ENCODE measurements around the gene GUSB. TPM values are rescaled to one million over a fixed set of nuclear protein-coding genes. Genes with fewer than 3 reads are reported as not detected.
"Not testable (repeated sequence)": the region's sequence is repeated elsewhere in the genome, so short reads cannot be mapped to it uniquely, and the experiment has no call there.

GUSB gene
- total RNA-seq, 2 experiments from 2014 or later, result 72.2 to 77.2 TPM

DNA sequence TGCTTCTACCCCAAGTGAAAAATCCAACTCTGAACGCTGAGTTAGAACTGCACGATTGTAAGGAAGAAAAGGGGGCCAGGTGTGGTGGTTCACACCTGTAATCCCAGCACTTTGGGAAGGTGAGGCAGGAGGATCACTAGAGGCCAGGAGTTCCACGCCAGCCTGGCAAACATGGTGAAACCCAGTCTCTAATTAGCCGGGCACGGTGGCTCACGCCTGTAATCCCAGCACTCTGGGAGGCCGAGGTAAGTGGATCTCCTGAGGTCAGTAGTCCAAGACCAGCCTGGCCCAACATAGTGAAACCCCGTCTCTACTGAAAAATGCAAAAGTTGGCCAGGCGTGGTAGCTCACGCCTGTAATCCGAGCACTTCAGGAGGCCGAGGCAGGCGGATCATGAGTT is 9.0 kb downstream of the GUSB start:
- Mint-ChIP-seq H3K36me3 (ENCODE audit: low read depth) (peaks cover 51% of the 10 kb centered on the region), H3K4me1 (ENCODE audit: low read depth) (no peaks in the 10 kb centered on the region), H3K27me3 (ENCODE audit: low read depth) (no peaks in the 10 kb centered on the region), H3K4me3 (no peak overlapping the region), H3K9me3 (ENCODE audit: insufficient read depth) (no peaks in the 10 kb centered on the region), H3K27ac (no peak overlapping the region)
- DNase-seq, result no peak
- ChIA-PET POLR2A (no interaction called here), CTCF (no interaction called here)
- ATAC-seq, result no peak

- ChIA-PET POLR2A (no interaction called here), CTCF (no interaction called here)
- H3K4me1 Mint-ChIP-seq (ENCODE audit: low read depth), result no peaks in the 10 kb centered on the region
- H3K36me3 Mint-ChIP-seq (ENCODE audit: low read depth), result peaks cover 65% of the 10 kb centered on the region
- H3K27ac Mint-ChIP-seq, result no peak overlapping the region
- ATAC-seq, result no peak
- no peak overlapping the region for H3K4me3 Mint-ChIP-seq
- no peak for DNase-seq
- H3K27me3 Mint-ChIP-seq (ENCODE audit: low read depth), result no peaks in the 10 kb centered on the region
- H3K9me3 Mint-ChIP-seq (ENCODE audit: insufficient read depth), result no peaks in the 10 kb centered on the region
These were observed 11.0 kb downstream of the GUSB start for GRCh38 chr7:65971021-65971420.

DNA sequence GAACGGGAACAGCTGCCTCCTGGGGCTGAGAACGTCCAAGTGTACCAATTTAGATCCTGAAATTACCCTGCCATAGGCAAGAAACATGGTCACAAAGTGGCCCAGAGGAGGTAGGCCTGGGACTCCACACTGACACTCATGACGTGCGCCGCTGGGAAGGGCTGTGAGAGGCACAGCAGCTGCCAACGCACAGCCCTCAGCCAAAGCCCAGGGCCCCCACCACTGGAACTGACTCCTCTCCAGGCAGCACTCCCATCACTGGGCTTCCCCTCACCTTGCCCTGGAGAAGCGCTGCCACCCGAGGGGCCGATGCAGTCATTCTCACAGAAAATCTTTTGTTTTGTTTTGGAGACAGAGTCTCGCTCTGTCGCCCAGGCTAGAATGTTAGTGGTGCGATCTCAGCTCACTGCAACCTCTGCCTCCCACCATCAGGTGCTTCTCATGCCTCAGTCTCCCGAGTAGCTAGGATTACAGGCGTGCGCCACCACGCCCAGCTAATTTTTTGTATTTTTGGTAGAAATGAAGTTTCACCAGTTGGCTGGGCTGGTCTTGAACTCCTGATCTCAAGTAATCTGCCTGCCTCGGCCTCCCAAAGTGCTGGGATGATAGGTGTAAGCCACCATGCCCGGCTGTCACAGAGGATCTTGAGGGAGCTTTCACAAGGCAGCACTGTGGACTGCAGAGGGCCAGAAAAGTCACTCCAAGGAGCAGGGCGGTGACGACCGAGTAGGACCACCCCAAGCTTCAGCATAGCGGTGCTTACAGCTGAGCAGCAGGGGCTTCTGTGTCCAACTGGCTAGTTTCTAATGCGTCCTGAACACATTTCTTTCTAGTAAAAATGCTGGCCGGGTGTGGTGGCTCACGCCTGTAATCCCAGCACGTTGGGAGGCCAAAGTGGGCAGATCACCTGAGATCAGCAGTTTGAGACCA is 13.5 kb downstream of the GUSB start:
- no peak for DNase-seq
- no peaks in the 10 kb centered on the region for H3K27me3 Mint-ChIP-seq (ENCODE audit: low read depth)
- POLR2A ChIA-PET, result no interaction called here
- H3K4me3 Mint-ChIP-seq, result no peak overlapping the region
- H3K9me3 Mint-ChIP-seq (ENCODE audit: insufficient read depth), result no peaks in the 10 kb centered on the region
- ATAC-seq, result no peak
- CTCF ChIA-PET, result no interaction called here
- no peak overlapping the region for H3K27ac Mint-ChIP-seq
- H3K4me1 Mint-ChIP-seq (ENCODE audit: low read depth), result no peaks in the 10 kb centered on the region
- peaks cover 71% of the 10 kb centered on the region for H3K36me3 Mint-ChIP-seq (ENCODE audit: low read depth)

DNA sequence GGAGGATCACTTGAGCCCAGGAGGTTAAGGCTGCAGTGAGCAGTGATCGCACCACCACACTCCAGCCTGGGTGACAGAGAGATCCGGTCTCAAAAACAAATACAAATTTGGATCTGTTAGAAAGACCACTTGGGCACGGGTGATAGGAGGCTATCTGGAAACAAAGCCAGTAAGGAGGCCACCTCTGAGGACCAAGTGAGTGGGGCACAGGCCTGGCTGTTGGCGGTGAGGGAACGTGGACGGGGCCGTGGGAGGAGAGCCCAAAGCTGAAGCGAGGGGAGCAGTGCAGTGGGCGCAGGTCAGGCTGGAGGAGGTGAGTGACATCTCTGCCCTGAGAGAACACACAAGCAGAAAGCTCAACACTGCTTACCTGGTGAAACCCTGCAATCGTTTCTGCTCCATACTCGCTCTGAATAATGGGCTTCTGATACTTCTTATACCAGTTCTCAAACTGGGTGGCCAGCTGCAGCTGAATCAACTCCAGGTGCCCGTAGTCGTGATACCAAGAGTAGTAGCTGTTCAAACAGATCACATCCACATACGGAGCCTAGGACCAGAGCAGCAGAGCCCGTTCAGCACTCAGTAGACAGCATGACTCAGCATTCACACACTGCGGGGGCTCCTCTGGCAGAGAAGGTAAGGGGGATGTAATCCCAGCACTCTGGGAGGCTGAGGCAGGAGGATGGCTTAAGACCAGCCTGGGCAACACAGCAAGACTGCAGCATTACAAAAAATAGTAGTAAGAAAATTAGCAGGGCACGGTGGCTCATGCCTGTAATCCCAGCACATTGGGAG is 14.5 kb downstream of the GUSB start:
- Mint-ChIP-seq H3K27ac (peak overlapping the region; percentile 45), H3K4me1 (ENCODE audit: low read depth) (no peaks in the 10 kb centered on the region), H3K4me3 (no peak overlapping the region), H3K27me3 (ENCODE audit: low read depth) (no peaks in the 10 kb centered on the region), H3K9me3 (ENCODE audit: insufficient read depth) (no peaks in the 10 kb centered on the region), H3K36me3 (ENCODE audit: low read depth) (peaks cover 69% of the 10 kb centered on the region)
- no peak for DNase-seq
- ChIA-PET POLR2A (no interaction called here), CTCF (no interaction called here)
- no peak for ATAC-seq

- ChIA-PET CTCF (no interaction called here), POLR2A (no interaction called here)
- Mint-ChIP-seq H3K4me3 (no peak overlapping the region), H3K27ac (no peak overlapping the region), H3K36me3 (ENCODE audit: low read depth) (peaks cover 68% of the 10 kb centered on the region), H3K4me1 (ENCODE audit: low read depth) (no peaks in the 10 kb centered on the region), H3K27me3 (ENCODE audit: low read depth) (no peaks in the 10 kb centered on the region), H3K9me3 (ENCODE audit: insufficient read depth) (no peaks in the 10 kb centered on the region)
- ATAC-seq, result no peak
- no peak for DNase-seq
These were observed 15.9 kb downstream of the GUSB start for GRCh38 chr7:65966146-65966545.

- POLR2A ChIA-PET, result interaction anchor here (0.7 kb wide), 1 partner anchor 25 kb away, joined by 3 read pairs; no protein-coding TSS in a partner anchor
- H3K4me1 Mint-ChIP-seq (ENCODE audit: low read depth); H3K9me3 Mint-ChIP-seq (ENCODE audit: insufficient read depth); H3K27me3 Mint-ChIP-seq (ENCODE audit: low read depth); ATAC-seq; DNase-seq; CTCF ChIA-PET; H3K27ac Mint-ChIP-seq; H3K4me3 Mint-ChIP-seq: not testable (repeated sequence)
- peaks cover 70% of the 10 kb centered on the region for H3K36me3 Mint-ChIP-seq (ENCODE audit: low read depth)
These were observed 17.3 kb downstream of the GUSB start for GRCh38 chr7:65964671-65965070.

GRCh38 chr7:65962033-65962432 is 20.0 kb downstream of the GUSB start:
- Mint-ChIP-seq H3K36me3 (ENCODE audit: low read depth) (peaks cover 60% of the 10 kb centered on the region), H3K27me3 (ENCODE audit: low read depth) (no peaks in the 10 kb centered on the region), H3K4me1 (ENCODE audit: low read depth) (no peaks in the 10 kb centered on the region), H3K9me3 (ENCODE audit: insufficient read depth) (no peaks in the 10 kb centered on the region), H3K27ac (no peak overlapping the region), H3K4me3 (no peak overlapping the region)
- no peak for DNase-seq
- ChIA-PET CTCF (no interaction called here), POLR2A (no interaction called here)
- ATAC-seq, result no peak

GRCh38 chr7:65960351-65961074 is 21.5 kb downstream of the GUSB start:
- CTCF ChIA-PET, result no interaction called here
- peaks cover 55% of the 10 kb centered on the region for H3K36me3 Mint-ChIP-seq (ENCODE audit: low read depth)

DNA sequence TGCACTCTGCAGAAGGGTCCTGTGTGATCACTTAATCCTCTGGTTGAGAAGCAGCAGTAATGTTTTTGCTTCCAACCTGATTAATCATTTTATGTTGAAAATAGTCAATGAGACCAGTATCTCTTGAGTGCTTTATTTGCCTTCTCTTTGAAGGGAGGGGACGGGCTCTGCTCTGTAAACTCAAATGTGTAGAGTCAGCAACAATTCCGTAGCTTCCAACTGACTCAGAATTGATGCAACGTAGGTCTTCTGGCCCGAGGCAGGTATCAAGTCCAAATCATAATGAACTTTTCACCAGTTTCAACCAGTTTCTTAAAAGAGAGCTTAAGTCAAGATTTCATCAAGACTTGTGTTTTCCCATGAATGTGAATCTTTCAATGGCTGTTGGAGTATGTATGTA is 26.3 kb downstream of the GUSB start:
- CTCF ChIA-PET, result no interaction called here
- Mint-ChIP-seq H3K4me1 (ENCODE audit: low read depth) (no peaks in the 10 kb centered on the region), H3K36me3 (ENCODE audit: low read depth) (peaks cover 40% of the 10 kb centered on the region), H3K27ac (no peak overlapping the region), H3K27me3 (ENCODE audit: low read depth) (no peaks in the 10 kb centered on the region), H3K9me3 (ENCODE audit: insufficient read depth) (no peaks in the 10 kb centered on the region), H3K4me3 (no peak overlapping the region)
- DNase-seq (no peak), ATAC-seq (no peak)
- POLR2A ChIA-PET, result no interaction called here

More at GRCh38 chr7:65960351-65961074, 21.5 kb downstream of the GUSB start:
- Mint-ChIP-seq H3K4me1 (ENCODE audit: low read depth) (no peaks in the 10 kb centered on the region), H3K4me3 (no peak overlapping the region), H3K27ac (no peak overlapping the region), H3K27me3 (ENCODE audit: low read depth) (no peaks in the 10 kb centered on the region), H3K9me3 (ENCODE audit: insufficient read depth) (no peaks in the 10 kb centered on the region)
- ATAC-seq (no peak), DNase-seq (no peak)
- POLR2A ChIA-PET, result no interaction called here

DNA sequence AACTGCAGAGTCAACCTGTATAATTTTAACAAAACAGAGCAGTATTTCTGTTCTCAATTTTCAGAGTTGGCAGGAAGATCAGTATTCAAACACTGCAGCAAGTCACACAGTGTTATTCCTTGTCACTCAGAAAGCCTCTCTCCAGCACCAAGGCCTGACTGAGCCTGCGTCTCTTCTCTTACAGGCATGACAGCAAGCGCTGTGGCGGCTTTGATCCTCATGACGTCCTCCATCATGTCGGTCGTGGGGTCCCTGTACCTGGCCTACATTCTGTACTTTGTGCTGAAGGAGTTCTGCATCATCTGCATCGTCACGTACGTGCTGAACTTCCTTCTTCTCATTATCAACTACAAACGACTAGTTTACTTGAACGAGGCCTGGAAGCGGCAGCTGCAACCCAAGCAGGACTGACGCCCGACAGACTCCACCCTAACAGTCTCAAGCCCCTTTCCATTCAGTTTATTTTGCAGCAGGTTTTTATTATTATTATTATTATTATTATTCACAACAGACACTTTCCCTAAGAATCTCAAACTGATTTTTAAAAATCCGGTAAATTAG is 28.0 kb downstream of the GUSB start:
- Mint-ChIP-seq H3K27me3 (ENCODE audit: low read depth) (no peaks in the 10 kb centered on the region), H3K27ac (no peak overlapping the region), H3K36me3 (ENCODE audit: low read depth) (peaks cover 23% of the 10 kb centered on the region), H3K4me3 (no peak overlapping the region), H3K4me1 (ENCODE audit: low read depth) (no peaks in the 10 kb centered on the region), H3K9me3 (ENCODE audit: insufficient read depth) (no peaks in the 10 kb centered on the region)
- ChIA-PET CTCF (no interaction called here), POLR2A (no interaction called here)
- DNase-seq (no peak), ATAC-seq (no peak)

DNA sequence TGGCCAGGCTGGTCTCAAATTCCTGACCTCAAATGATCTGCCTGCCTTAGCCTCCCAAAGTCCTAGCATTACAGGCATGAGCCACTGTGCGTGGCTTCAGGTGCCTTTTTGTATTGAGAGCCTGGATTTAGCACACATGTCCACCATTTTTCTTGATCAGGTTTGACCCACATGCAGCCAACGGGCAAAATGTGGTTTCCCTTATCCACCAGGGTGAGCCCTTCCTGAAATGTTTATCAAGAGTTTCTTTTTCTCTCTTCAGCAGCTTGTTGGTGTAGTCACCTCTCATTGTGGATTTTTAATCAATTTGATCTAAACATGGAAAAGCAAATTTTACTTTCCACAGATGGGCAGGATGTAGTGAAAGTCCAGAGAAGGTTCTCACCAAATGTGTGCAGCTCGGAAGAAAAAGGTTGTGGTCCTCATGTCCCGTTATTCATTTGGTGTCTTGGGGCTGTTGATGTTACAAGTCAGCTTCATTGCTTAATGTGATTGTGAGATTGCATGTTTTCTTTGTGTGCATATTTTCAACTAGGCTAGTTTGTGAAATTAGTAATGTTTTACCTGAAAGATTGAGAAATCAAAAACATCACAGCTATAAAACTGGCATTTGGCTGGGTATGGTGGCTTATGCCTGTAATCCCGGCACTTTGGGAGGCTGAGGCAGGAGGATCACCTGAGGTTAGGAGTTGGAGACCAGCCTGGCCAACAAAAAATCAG is 28.9 kb downstream of the GUSB start:
- H3K27ac Mint-ChIP-seq, result no peak overlapping the region
- no peak for ATAC-seq
- CTCF ChIA-PET, result interaction anchor here (1.4 kb wide), 1 partner anchor 113 kb away, joined by 3 read pairs; no protein-coding TSS in a partner anchor

More for the DNA sequence above, 28.9 kb downstream of the GUSB start:
- POLR2A ChIA-PET, result no interaction called here
- Mint-ChIP-seq H3K27me3 (ENCODE audit: low read depth) (no peaks in the 10 kb centered on the region), H3K9me3 (ENCODE audit: insufficient read depth) (no peaks in the 10 kb centered on the region), H3K4me3 (no peak overlapping the region), H3K36me3 (ENCODE audit: low read depth) (peaks cover 21% of the 10 kb centered on the region), H3K4me1 (ENCODE audit: low read depth) (no peaks in the 10 kb centered on the region)
- no peak for DNase-seq
